IPS-NIHi7 (cell line): ENCODE data around the gene CASZ1.

Source experiments
- DNase-seq: peaks from one replicate; pipeline ENCODE4 v3.0.0; 2012; ENCODE audit warnings: mixed read lengths; ENCODE audit errors: extremely low spot score

Gene CASZ1

GRCh38 chr1:10824821-10825540, 28.5 kb upstream of the CASZ1 start:
- peak; percentile 61 for DNase-seq

DNA sequence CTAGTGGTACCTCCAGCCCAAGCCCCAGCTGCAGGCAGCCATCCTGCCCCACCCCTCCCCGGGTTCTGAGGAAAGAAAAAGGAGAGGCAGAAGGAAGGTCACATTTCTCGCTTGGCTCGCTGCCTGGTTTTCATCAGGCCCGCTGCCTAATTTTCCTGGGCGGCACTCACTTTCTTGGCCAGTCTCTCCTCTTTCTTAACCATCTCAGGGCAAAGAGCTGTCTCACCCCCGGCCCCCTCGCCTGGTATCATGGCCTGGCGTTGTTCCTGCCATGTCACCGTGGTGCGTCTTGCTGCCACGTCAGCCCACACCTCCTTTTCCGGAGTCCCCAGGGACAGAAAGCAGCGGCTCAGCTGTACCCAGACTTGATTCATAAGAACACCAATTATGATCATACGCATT, 26.6 kb upstream of the CASZ1 start:
- no peak for DNase-seq

- no peak for DNase-seq
Measured at GRCh38 chr1:10821388-10821787, 24.9 kb upstream of the CASZ1 start.

DNA sequence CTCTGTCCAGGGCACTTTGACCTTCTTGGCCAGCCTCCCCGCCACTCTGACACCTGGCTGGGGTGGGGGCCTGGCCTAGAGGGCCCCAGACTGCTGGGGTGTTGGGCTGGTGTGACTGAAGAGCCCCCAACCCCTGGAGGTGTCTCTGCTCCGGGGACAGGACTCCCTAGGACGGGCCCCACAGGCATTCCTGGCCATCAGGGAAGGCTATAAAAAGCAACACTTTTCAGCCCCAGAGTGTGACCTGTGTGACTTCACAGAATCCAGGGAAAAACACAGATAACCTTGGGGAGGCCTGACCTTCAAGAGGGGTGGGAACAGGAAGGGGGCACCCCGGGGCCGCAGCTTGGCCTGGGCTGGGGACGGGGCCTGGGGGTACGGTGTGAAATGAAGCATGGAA, 24.0 kb upstream of the CASZ1 start:
- no peak for DNase-seq

GRCh38 chr1:10819198-10819901, 22.9 kb upstream of the CASZ1 start:
- no peak for DNase-seq

- DNase-seq: no peak
Measured at GRCh38 chr1:10818262-10819197, 22.1 kb upstream of the CASZ1 start.

DNA sequence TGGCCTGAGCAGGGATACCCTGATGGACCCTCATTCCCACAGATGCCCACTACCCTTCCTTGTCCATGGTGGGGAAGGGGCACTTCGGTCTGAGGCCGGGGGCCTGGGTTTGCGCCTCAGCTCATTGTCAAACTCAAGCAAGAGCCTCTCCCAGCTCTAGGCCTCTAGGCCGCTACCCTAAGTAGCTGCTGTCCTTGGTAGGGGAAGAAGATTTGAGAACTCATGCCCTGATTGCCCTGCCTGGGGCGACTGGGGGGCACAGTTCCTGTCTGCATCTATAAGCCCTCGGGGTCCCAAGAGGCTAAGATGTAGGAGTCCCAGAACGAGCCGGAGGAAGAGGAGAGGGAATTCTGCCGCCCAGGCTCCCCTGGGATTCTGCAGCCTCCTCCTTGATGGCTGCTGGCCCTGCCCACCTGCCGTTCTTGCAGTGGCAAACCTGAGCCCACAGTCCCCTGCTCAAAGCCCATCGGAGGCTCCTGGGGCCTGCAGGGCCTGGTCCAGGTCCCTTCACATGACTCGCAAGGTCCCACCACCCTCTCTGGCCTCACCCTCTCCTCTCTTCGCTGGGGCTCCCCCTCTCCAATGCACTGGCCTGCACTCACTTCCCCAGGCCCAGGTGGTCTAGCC, 20.4 kb upstream of the CASZ1 start:
- no peak for DNase-seq

- DNase-seq: no peak
Measured at GRCh38 chr1:10816233-10816632, 19.8 kb upstream of the CASZ1 start.

DNA sequence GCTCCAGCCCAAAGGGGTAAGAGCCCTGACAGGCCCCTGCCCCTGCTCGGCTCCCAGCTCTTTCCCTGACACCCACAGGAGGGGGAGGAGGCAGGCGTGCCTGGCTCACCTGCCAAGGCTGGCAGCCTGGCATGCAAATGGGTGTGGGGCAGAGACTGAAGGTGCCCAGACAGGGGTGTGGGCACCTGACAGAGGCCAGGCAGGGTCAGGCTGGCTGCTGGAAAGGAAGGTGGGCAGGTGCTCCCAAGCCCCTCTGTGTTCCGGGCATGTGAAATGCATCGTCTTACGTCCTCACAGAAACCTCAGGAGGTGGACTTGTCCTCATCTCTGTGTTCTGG, 19.4 kb upstream of the CASZ1 start:
- DNase-seq: no peak

GRCh38 chr1:10814976-10815857, 18.8 kb upstream of the CASZ1 start:
- no peak for DNase-seq

DNA sequence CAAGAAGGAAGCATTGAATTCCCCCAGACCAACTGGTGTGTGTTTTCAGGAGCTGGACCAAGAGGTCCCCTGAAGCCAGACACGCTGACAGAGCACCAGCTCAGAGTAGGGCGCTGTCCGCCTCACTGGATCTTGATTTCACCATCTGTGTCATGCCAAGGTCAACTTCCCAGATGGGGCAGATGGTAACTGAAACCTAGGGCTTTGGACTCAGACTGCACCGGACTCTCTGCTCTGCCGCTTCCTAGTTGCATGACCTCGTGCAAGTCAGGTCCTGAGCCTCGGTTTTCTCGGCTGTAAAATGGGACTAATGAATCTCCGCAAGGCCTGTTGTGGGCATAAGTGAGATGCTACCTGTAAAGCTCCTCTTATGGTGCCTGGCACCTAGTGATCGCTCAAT, 17.9 kb upstream of the CASZ1 start:
- no peak for DNase-seq

DNA sequence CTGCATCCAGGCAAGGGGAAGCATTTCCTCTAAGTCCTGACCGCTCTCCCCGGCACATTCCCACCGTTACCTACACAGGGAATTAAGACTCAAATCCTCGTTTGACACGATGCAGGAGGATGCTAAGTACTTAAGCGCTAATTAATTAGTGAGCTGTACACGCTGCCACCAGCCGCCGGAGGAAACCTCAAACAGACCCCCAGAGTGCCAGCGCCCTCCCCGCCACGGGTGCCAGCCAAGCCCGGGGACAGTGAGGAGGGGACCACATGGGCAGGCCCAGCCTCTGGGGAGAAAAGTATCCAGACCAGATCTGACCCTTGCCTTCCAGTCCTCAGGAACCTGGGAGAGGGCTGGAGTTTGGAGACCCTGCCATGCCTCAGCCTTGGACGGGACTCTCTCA, 17.4 kb upstream of the CASZ1 start:
- no peak for DNase-seq

DNA sequence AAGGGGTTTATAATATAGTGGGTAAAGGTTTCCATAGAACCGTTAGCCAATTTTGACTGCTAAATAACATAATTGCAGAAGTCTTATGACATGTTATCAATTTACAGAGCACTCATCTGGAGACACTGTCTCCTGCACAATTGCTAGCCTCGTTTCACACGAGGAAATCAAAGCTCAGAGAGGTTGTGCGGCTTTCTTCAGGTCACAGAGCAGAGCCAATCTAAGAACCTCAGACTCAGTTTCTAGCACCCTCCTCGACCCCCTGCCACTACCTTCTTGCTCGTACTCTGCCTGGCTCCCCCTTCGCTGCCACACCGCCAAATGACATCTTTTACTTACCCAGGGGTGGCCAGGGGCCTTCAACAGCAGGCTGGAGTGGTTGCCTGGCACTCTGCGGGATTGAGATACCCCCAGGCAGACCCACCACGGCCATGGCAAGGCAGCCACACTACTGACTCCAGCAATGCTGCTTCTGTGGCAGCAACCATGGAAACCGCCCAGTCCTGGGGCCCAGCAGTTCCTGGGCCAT, 16.0 kb upstream of the CASZ1 start:
- no peak for DNase-seq

DNA sequence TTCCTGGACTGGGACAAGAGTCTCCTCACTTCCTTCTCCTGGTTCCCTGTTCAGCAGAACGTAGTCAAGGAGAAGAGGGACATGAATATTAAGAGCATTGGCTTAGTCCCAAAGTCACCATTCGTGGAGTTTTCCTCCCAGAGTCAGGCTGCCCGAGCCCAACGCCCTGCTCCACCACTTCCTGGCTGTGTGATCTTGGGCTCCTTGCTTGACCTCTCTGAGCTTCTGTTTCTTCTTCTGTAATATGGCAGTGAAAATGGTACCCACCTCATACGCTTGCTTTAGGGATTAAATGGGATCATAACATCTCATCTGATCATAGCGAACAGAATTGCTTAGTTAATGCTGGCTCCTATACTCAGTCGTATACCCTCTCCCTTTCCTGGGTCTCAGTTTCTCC, 12.0 kb upstream of the CASZ1 start:
- no peak for DNase-seq

DNA sequence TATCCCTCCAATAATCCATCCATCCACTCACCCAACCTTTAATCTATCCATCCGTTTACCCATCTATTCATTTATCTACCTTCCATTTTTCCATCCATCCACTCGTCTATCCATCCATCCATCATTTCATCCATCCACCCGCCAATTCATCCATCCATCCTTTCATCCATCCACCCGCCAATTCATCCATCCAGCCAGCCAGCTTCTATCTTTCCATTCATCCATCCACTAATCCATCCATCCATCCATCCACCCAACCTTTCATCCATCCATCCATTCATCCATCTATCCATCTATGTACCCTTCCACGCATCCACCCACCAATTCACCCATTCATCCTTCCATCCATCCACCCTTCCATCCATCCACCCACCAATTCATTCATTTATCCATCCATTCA, 10.5 kb upstream of the CASZ1 start:
- DNase-seq: no peak

- peak; percentile 50 for DNase-seq
Measured at GRCh38 chr1:10803971-10804820, 7.8 kb upstream of the CASZ1 start.

- no peak for DNase-seq
Measured at GRCh38 chr1:10802944-10803715, 6.7 kb upstream of the CASZ1 start.

- DNase-seq: no peak
Measured at GRCh38 chr1:10800778-10801177, 4.3 kb upstream of the CASZ1 start.

DNA sequence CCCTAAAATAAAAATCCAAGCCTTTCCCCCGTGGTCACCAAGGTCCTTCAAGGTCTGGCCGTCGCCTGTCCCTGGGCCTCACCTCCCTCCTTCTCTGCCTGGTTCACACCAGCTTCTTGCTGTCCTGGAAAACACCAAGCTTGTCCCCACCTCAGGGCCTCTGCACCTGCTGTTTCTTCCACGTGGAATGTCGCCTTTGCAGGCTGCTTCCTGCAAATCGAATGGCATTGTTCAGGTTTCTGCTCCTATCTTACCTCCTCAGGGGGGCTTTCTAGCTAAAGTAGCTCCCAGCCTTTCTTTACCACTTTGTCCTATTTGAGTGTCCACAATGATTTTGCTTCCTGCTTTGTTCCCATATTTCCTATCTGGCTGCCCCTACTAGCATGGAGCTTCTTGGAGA, 3.3 kb upstream of the CASZ1 start:
- no peak for DNase-seq
